ENCODE data around the gene NTM. TPM values are rescaled to one million over a fixed set of nuclear protein-coding genes. Genes with fewer than 3 reads are reported as not detected.

Gene NTM
- total and polyA plus RNA-seq, 2 of the 8 experiments (the other 6 are each of a cell fraction or from before 2014, with no cell fraction given) = 13.4 to 20.0 TPM

DNA sequence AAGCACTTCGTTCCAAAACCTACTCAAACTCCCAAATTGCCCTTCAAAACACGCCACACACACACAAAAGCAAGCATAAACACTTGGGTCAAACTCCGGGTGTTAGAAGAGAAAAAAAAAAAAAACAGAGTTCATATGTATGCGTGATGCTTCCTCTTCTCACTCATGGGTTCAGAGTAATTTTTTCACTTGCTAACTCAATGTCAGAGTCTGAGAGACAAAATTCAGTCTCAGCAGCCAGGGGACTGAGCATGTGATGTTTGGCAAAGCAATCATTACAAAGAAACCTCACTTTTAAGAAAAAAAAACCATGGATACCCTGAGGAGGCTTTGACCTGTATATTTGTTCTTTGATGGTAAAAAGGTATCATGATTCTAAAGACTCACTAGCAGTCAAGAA, 461.7 kb downstream of the NTM start:
- Histone ChIP-seq H3K9ac (replicated peaks in 1 of 4; ENCODE audit: extremely low read depth in 1 of 4, low read depth in 3 of 4, low read length in 3 of 4) (no peak overlapping the region), H3K23me2 (ENCODE audit: low read depth, low read length) (peaks cover 5% of the 10 kb centered on the region; the same call in 1 of the 2 replicates), H3K79me1 (ENCODE audit: low read depth, low read length) (no peaks in the 10 kb centered on the region), H3K4me1 (replicated peaks in 1 of 4; ENCODE audit: control insufficient read depth in 3 of 4, insufficient read depth in 4 of 4, low read length in 3 of 4) (peaks cover 0 to 2% (median 0%) of the 10 kb centered on the region in 4 experiments; a peak in 1 of 7 replicates), H2BK5ac (ENCODE audit: low read depth, low read length) (no peak overlapping the region), H2BK120ac (replicated peaks; ENCODE audit: low read depth, low read length) (no peak overlapping the region), H2AK5ac (ENCODE audit: low read depth, low read length) (no peak overlapping the region), H3K79me2 (ENCODE audit: control insufficient read depth in 1 of 2, insufficient read depth in 2 of 2, low read length in 2 of 2) (0 out of 4 replicates have a peak, but pooled peaks cover 0 to 3% of the 10 kb centered on the region in 2 experiments), H4K91ac (replicated peaks; ENCODE audit: insufficient read length, low read length) (no peak overlapping the region), H4K20me1 (replicated peaks in 1 of 2; ENCODE audit: control insufficient read depth in 1 of 2, insufficient read depth in 2 of 2, low read length in 2 of 2) (peaks cover 0 to 3% of the 10 kb centered on the region in 2 experiments), H2AFZ (ENCODE audit: low read length) (no peak overlapping the region), H3K9me3 (ENCODE audit: insufficient read depth in 2 of 2, low read depth in 1 of 2, low read length in 1 of 2) (no peaks in the 10 kb centered on the region), H3K18ac (ENCODE audit: extremely low read depth, low read length) (no peak overlapping the region), H3K27me3 (replicated peaks in 1 of 4; ENCODE audit: control insufficient read depth in 3 of 4, extremely low read depth in 1 of 4, insufficient read depth in 3 of 4, low read length in 3 of 4) (no peaks in the 10 kb centered on the region), H3K14ac (ENCODE audit: insufficient read length) (no peak overlapping the region), H3K4me3 (ENCODE audit: extremely low read depth in 1 of 4, insufficient read depth in 2 of 4, low read depth in 3 of 4, low read length in 4 of 4) (no peak overlapping the region), H3K36me3 (ENCODE audit: control insufficient read depth in 2 of 4, insufficient read depth in 4 of 4, low read length in 3 of 4) (no peaks in the 10 kb centered on the region), H3K27ac (ENCODE audit: low read depth, low read length) (no peak overlapping the region), H3K56ac (replicated peaks; ENCODE audit: insufficient read length, low read depth, low read length) (no peak overlapping the region), H4K8ac (ENCODE audit: extremely low read depth, insufficient read depth, low read length) (no peak overlapping the region), H3K4ac (replicated peaks; ENCODE audit: insufficient read length, low read depth, low read length) (no peak overlapping the region), H3K4me2 (ENCODE audit: insufficient read depth in 1 of 2, low read depth in 2 of 2, low read length in 2 of 2) (no peak overlapping the region), H3K23ac (ENCODE audit: insufficient read length) (no peak overlapping the region), H2BK12ac (ENCODE audit: low read depth, low read length) (no peak overlapping the region), H2BK15ac (ENCODE audit: low read length) (no peak overlapping the region), H4K5ac (ENCODE audit: insufficient read length, low read depth, low read length) (no peak overlapping the region), H2BK20ac (ENCODE audit: low read length) (no peak overlapping the region)
- ChIA-PET CTCF (ENCODE audit: partially characterized antibody) (interaction anchor here (1.1 kb wide), 1 partner anchor 294 kb away, joined by 3 read pairs; no protein-coding TSS in a partner anchor), POLR2A (ENCODE audit: partially characterized antibody) (no interaction called here)
- TF ChIP-seq RFX5 (IDR thresholded peaks at IDR 0.05; ENCODE audit: borderline replicate concordance, low read depth, low read length) (no peak), TAF1 (IDR thresholded peaks at IDR 0.05; ENCODE audit: low read depth, low read length) (no peak), CREB1 (IDR thresholded peaks at IDR 0.05) (no peak), ASH2L (IDR thresholded peaks at IDR 0.05; ENCODE audit: low read length) (no peak), PHF8 (conservative IDR thresholded peaks at IDR 0.05; ENCODE audit: low read depth, low read length) (no peak), TAF7 (optimal IDR thresholded peaks at IDR 0.05; ENCODE audit: borderline replicate concordance, low read depth, low read length) (no peak), ZNF274 (IDR thresholded peaks at IDR 0.05; ENCODE audit: borderline replicate concordance, extremely low read depth, low read length) (no peak), SP1 (IDR thresholded peaks at IDR 0.05; ENCODE audit: low read depth, low read length) (no peak)
- TF ChIP-seq, protein P1, sequence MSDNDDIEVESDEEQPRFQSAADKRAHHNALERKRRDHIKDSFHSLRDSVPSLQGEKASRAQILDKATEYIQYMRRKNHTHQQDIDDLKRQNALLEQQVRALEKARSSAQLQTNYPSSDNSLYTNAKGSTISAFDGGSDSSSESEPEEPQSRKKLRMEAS (IDR thresholded peaks at IDR 0.05) = no peak
- TF ChIP-seq, protein P2, sequence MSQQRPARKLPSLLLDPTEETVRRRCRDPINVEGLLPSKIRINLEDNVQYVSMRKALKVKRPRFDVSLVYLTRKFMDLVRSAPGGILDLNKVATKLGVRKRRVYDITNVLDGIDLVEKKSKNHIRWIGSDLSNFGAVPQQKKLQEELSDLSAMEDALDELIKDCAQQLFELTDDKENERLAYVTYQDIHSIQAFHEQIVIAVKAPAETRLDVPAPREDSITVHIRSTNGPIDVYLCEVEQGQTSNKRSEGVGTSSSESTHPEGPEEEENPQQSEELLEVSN (IDR thresholded peaks at IDR 0.05) = no peak
- DNase-seq (ENCODE audit: low read depth in 1 of 2, low spot score in 2 of 2) (no peak), FAIRE-seq (no peak)
- 89% methylated on average over 4 of the region's 4 CpGs; no CpG with 5 or more reads in 1 of the 2 experiments for WGBS, 2 experiments (ENCODE audit: extremely low coverage in 1 of 2, insufficient coverage in 1 of 2, insufficient read length in 1 of 2, insufficient replicate concordance in 2 of 2, low coverage in 1 of 2, low lambda C conversion rate in 2 of 2, missing lambda C conversion rate in 1 of 2)
